GM12874 (cell line): ENCODE data around the gene C9.

Source experiments
- CTCF ChIP-seq: IDR thresholded peaks from 2 replicates; pipeline ENCODE4 v1.5.1; 2011; ENCODE audit warnings: low read depth, mild to moderate bottlenecking, control low read depth, low read length, moderate library complexity; ENCODE audit not compliant: insufficient read depth

The C9 gene

DNA sequence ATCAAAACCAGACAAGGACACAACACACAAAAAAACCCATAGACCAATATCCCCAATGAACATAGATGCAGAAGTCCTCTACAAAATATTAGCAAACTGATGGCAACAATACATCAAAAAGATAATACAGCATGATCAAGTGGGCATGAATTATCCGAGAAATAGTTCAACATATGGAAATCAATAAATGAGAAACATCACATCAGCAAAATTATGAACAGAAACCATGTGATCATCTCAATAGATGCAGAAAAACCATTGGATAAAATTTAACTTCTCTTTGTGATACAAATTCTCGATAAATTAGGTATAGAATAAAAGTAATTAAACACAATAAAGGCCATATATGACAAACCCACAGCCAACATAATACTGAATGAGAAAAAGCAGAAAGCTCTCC is 69.6 kb downstream of the C9 start:
- TF ChIP-seq CTCF = no peak

- no peak for TF ChIP-seq CTCF
Measured at GRCh38 chr5:39284552-39284951, 79.7 kb downstream of the C9 start.

DNA sequence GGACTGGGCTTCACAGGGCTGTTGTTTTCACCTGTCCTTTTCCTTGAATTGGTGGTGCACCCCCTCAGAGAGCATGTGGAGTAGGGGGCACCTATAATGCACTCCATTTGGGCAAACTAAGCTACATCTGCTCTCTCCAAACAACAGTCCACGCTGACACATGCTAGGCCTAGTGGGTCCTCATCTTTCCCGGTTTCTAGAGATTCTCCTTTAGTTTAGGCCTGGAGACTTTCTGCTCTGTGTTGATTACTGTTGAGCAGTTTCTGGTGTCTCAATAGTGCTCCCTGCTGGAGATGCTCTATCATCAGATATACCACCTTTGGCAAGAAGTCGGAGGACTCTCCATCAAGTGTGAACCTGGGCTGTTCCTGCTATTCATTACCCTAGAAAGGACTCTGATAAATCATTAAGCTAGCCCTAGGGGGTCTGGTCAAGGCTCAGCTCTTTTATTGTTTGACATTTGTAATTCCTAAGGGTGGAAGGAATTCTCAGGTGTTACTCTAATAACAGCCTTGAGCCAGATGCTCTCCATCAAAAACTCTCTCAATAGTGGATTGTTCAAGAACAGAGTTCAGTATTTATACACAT is 81.0 kb downstream of the C9 start:
- TF ChIP-seq CTCF = peak; percentile 59

- TF ChIP-seq CTCF = no peak
Measured at GRCh38 chr5:39282561-39282960, 81.7 kb downstream of the C9 start.

GRCh38 chr5:39274398-39275085 is 89.8 kb downstream of the C9 start:
- TF ChIP-seq CTCF = no peak

DNA sequence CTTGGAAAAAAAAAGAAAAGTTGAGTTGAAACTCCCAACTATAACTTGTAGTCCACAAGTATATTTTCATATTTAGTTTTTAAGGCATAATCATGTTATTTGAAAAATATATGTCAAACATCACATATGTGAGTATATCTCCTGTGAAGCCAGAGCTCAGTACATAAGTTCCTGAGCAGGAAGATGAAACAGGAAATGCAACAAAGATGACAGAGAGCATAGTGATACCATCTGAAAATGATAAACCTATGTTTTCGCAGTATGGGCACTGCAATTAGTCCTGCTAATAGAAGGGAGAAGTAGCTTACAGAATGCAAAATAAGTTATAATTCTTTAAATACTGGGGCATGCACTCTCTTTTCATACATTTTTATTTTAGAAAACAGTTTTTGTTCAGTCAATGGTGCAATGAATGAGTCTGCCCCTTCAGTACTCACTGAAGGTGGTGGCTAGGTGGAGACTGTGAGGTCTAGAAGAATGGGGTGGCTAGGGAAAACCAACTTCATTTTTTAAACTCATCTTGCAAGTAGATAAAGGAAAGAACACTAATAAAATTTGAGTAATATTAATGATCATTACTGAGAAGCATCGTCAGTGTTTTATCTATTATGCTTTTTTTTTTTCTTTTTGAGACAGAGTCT is 90.9 kb downstream of the C9 start:
- TF ChIP-seq CTCF = no peak

DNA sequence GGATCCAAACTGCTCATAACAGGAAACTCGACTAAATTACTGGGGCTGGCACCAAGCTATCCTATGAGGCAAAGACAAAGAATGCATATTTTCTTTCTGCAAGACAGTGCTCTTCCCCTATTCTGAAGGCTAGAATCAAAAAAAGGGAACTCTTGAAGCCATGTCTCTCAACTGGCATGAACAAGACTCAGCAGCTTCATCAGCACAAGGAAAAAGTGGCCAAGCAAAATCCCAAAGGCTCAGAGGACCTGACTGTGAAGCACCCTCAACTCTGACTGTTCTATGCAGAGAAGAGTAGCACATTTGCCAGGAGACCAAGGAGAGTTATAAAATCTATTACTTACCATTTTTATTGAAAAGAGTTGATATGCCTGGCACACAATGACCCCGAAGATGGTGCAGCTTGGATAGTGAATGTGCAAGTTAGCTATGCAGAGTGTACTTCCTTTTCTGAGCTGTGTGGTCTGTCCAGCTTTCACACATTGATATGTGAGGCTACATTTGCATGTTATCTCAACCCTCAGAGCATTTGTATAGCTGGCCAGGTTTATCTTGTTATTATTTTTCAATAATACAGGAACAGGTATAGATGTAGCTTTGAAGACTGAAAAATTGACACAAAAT is 94.0 kb downstream of the C9 start:
- TF ChIP-seq CTCF = no peak
